ENCODE measurements around the gene EGFL8. TPM values are rescaled to one million over a fixed set of nuclear protein-coding genes. Genes with fewer than 3 reads are reported as not detected.

Gene EGFL8
- total and polyA plus RNA-seq, 2 donors (not counting 3 experiments of a cell fraction or from before 2014, with no cell fraction given) = 9.0 to 12.6 TPM

- Histone ChIP-seq H3K27ac (ENCODE audit: insufficient read depth, low read depth, low read length) (peak overlapping the region; percentile 83), H3K79me2 (ENCODE audit: control insufficient read depth, insufficient read depth, low read length) (peaks cover 11% of the 10 kb centered on the region), H3K4me3 (replicated peaks in 1 of 3; ENCODE audit: insufficient read depth in 1 of 3, low read depth in 1 of 3, low read length in 3 of 3) (peak overlapping the region; percentile 71 to 99 (median 84)), H4K20me1 (replicated peaks; ENCODE audit: control insufficient read depth, extremely low read depth, insufficient read depth, low read length) (no peaks in the 10 kb centered on the region), H2AFZ (ENCODE audit: low read depth, low read length) (no peak overlapping the region), H3K9me3 (replicated peaks; ENCODE audit: control insufficient read depth, insufficient read depth, low read length) (no peaks in the 10 kb centered on the region), H3K27me3 (ENCODE audit: control insufficient read depth in 2 of 2, insufficient read depth in 2 of 2, low read length in 2 of 2) (no peaks in the 10 kb centered on the region), H3K4me2 (ENCODE audit: insufficient read depth, low read length) (peak overlapping the region; percentile 57), H3K9me1 (replicated peaks; ENCODE audit: control insufficient read depth, extremely low read depth, insufficient read depth, low read length) (no peaks in the 10 kb centered on the region), H3K4me1 (ENCODE audit: control insufficient read depth, extremely low read depth, insufficient read depth, low read length) (peaks cover 20% of the 10 kb centered on the region), H3K9ac (replicated peaks; ENCODE audit: extremely low read depth, insufficient read depth, low read length) (peak overlapping the region; percentile 89), H3K36me3 (ENCODE audit: control insufficient read depth in 2 of 2, extremely low read depth in 1 of 2, insufficient read depth in 2 of 2, low read length in 2 of 2) (peaks cover 3 to 18% of the 10 kb centered on the region in 2 experiments)
- CTCF ChIA-PET = interaction anchor here (1.0 to 3.5 kb wide), 7 partner anchors 8 to 845 kb away, joined by 3 to 17 read pairs (median 3); partner anchors contain the start of gene PBX2
- no peak for DNase-seq (ENCODE audit: low read depth, low spot score)
- no peak for TF ChIP-seq MYC (IDR thresholded peaks at IDR 0.05; ENCODE audit: low read depth, low read length)
- peak; percentile 9 for TF ChIP-seq POLR2A (IDR thresholded peaks at IDR 0.05; ENCODE audit: low read depth, low read length)
- TF ChIP-seq FOS (IDR thresholded peaks at IDR 0.05; ENCODE audit: borderline replicate concordance, insufficient read depth, low read length) = no peak
- TF ChIP-seq POLR2AphosphoS5 (IDR thresholded peaks at IDR 0.05; ENCODE audit: insufficient read depth, low read depth, low read length) = no peak
- TF ChIP-seq CTCF (IDR thresholded peaks at IDR 0.05; ENCODE audit: extremely low read depth in 1 of 2, insufficient read depth in 1 of 2, low read depth in 1 of 2, low read length in 2 of 2) = no peak
- FAIRE-seq = peak; percentile 4
- POLR2A ChIA-PET = interaction anchor here (1.1 kb wide), 1 partner anchor 68 kb away, joined by 4 read pairs; no protein-coding TSS in a partner anchor
- dilution Hi-C loops (cut with MboI; ENCODE audit: extremely low pct_ligation_motif_present, low sequenced_read_pairs) (no loop called here), intact Hi-C loops (cut with micrococcal nuclease) (no loop called here)
- TSS peak; percentile 13 for BruUV-seq (replicated peaks)
These were observed 37.0 kb upstream of the EGFL8 start for GRCh38 chr6:32127409-32127716.

All from endothelial cell of umbilical vein (primary cell).